GM19025 (cell line): ENCODE measurements around the gene VAV2.

ENCODE experiments used
- ATAC-seq: cut with Tn5 transposase; IDR thresholded peaks from one replicate; pipeline ENCODE4 v1.9.1; 2021; ENCODE audit warnings: mild to moderate bottlenecking, low read depth, moderate library complexity; ENCODE audit not compliant: unreplicated experiment

The VAV2 gene

GRCh38 chr9:134028575-134029247 is 36.6 kb upstream of the VAV2 start:
- ATAC-seq = no peak

- no peak for ATAC-seq
These were observed 36.0 kb upstream of the VAV2 start for GRCh38 chr9:134028076-134028475.

- ATAC-seq = no peak
These were observed 35.4 kb upstream of the VAV2 start for GRCh38 chr9:134027561-134027960.

- ATAC-seq = no peak
These were observed 34.9 kb upstream of the VAV2 start for GRCh38 chr9:134026981-134027380.

GRCh38 chr9:134026581-134026980 is 34.5 kb upstream of the VAV2 start:
- no peak for ATAC-seq

DNA sequence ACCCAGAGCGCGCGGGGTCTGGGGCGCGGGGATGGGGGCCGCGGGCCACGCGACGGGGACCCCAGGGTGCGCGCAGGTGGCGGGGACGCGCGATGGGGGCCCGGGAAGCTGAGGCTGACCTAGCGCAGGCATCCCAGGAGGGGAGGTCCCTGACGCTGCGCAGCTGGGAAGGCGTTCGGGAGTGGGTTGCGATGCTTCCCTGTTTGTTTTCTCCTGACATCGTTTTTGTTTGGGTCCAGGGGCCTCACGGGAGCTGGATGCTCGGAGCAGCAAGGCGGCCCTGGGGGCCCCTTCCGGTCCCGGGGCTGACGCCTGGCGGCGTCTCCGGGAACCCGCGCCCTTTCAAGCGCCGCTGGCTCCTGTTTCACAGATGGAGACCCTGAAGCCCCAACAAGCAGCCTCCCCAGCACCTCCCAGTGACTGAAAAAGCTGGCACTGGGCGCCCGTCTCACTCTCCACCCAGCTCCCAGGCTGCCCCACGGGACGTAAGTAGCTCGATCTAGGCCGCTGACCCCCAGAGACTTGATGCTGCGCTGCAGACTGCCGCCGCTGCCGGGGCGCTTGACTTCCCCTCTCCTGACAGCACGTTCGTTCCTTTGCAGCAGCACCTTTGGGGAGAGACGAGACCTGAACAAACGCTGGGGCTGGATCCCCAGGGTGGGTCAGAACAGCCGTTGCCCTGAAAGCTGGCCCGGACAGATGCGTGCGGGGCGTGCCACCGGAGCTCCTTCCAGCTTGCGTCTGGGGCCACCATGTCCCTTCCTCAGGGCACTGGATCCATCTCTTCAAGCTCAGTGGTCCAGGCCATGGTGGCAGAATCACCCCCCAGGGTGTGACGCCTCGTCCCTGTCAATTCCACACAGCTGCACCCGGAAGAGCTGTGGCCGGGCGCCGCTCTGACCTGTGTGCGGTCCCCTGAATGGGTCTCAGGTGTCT is 33.8 kb upstream of the VAV2 start:
- ATAC-seq = peak; percentile 30

DNA sequence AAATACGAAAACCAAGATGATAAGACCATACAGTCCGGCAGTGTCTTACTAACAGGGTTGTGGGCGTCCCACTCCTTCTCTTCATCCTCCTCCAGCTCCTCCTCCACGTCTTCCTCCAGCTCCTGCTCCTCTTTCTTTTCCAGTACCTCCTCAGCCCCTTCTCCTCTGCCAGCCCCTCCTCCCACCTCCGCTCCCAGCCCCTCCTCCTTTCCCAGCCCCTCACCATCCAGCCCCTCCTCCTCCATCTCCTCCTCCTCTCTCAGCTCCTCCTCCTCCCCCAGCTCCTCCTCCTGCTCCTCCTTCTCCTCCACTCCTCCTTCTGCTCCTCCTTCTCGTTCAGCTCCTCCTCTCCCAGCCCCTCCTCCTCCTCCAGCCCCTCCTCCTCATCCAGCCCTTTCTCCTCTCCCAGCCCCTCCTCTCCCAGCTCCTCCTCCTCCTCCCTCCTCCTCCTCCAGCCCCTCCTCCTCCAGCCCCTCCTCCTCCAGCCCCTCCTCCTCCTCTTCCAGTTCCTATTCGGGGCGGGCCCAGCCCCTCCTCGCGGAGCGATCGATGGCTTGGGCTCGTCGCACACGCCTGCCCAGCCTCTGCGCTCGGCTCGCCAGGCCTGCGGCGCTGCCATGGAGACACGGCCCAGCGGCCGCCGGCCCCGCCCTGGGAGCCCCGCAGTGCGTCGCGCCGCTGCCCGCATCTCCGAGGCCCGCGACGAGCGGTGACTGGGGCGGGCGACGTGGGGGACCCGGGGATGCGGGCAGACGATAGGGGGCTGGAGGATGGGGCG is 32.9 kb upstream of the VAV2 start, which contains the start of gene BRD3OS:
TSS of gene BRD3OS (plus strand) at position 654 of the 778 bp plus-strand sequence. CDS start 1,267 bp downstream, outside the sequence.
- ATAC-seq = peak; percentile 91

GRCh38 chr9:134024214-134024792 is 32.2 kb upstream of the VAV2 start:
- no peak for ATAC-seq

- no peak for ATAC-seq
These were observed 22.8 kb upstream of the VAV2 start for GRCh38 chr9:134014946-134015345.

DNA sequence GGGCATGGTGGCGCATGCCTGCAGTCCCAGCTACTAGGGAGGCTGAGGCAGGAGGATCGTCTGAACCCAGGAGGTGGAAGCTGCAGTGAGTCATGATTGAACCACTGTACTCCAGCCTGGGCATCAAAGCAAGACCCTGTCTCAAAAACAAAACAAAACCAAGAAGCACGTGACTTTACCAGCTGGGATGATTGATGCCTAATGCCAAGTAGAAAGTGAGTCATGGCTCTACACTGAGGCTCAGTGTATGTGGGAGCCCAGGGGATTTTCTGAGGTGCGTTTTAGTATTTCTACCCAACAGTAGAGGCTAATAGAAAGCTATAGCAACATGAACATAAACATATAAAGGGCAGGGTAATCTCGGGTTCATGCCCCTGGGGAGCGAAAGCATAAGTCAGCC is 19.3 kb upstream of the VAV2 start:
- ATAC-seq = no peak

- no peak for ATAC-seq
These were observed 18.4 kb upstream of the VAV2 start for GRCh38 chr9:134010310-134011173.

DNA sequence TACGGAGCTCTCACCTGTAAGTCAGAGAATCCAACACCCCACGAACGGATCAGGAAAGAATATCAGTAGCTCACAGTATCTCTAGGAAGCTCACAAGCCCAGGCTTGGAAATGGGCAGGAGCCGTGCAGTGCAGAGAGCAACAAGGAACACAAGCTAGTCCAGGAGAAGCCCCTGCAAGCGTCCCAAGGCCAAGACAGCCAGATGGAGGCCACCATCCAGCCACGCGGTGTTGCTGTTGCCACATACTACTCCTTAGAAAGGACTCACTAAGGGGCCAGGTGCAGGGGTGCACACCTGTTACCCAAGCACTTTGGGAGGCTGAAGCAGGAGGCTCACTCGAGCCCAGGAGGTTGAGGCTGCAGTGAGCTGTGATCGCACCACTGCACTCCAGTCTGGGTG is 15.4 kb upstream of the VAV2 start:
- no peak for ATAC-seq

DNA sequence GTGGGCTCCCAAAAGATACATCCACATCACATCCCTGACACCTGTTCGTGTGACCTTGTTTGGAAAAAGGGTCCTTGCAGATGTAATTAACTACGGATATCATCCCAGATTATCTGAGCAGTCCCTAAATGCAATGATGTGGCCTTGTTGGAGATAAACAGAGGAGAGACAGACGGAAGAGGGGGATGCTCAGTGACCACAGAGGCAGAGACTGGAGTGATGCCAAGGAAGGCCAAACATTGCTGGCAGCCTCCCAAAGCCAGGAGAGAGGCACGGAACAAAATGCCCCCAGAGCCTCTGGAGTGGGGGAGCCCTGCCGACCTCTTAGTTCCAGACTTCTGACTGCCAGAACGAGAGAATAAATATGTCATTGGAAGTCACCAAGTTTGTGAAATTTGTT is 15.0 kb upstream of the VAV2 start:
- no peak for ATAC-seq

DNA sequence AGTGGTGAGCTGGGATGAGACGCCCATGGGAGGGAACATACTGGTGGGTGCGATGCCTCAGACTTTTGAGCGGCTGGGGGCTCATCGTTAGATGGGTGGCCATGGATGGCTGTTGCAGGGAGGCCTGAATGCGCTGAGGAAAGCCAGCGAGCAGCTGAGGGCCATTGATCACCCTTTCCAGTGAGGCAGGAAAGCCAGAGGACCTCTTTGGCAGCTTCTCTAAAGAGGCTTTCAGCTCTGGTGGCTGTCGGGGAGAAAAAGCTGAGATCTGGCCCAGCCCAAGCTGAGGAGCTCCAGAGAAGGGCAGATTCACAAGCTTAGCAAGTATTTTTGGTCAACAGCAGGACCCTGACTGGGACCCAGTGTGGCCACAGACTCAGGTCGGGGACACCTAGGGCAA is 13.3 kb upstream of the VAV2 start:
- ATAC-seq = no peak

GRCh38 chr9:134004881-134005280 is 12.8 kb upstream of the VAV2 start:
- no peak for ATAC-seq

DNA sequence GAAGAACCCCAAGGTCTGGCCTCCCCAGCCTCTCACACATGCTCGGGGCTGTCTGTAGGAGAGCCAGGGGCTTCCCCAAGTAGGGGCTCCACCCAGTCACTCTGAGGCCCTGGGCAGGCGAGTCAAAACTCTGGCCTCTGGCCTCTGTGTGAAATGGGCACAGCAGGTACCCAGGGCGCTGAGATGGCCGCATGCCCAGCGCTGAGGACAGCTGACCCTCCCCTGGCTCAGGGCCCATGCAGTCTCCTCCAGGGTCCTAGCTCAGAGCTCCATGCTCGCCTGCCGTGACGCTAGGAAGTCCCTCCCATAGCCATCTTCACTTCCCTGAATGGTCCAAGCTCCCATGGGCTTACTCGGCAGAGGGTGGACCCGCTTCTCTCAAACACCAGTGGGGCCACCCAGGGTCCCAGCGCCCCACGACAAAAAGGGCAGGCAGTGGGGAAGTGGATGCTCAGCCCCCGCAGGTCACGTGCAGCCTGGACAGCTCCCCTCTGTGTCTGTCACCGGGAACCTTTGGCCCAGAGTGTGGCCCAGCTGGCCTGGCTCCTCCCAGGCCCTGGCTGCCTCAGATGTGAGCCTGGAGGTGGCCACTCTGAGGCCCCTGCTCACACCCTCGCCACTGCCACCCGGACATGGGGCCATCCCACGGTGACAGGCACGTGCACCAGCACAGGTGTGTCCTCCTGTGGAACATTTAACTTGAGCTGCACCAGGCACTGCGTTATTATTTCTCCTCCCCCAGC is 12.2 kb upstream of the VAV2 start:
- ATAC-seq = no peak

DNA sequence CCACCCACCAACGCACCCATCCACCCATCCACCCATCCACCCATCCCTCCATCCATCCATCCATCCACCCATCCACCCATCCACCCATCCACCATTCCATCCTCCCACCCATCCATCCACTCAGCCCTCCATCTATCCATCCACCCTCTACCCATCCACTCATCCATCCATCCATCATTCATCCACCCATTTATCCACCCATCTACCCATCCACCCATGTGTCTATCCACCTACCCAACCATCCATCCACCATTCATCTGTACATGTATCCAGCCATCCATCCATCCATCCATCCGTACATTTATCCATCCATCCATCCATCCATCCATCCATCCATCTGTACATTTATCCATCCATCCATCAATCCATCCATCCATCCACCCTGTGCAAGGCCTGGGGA is 11.1 kb upstream of the VAV2 start:
- ATAC-seq = no peak

DNA sequence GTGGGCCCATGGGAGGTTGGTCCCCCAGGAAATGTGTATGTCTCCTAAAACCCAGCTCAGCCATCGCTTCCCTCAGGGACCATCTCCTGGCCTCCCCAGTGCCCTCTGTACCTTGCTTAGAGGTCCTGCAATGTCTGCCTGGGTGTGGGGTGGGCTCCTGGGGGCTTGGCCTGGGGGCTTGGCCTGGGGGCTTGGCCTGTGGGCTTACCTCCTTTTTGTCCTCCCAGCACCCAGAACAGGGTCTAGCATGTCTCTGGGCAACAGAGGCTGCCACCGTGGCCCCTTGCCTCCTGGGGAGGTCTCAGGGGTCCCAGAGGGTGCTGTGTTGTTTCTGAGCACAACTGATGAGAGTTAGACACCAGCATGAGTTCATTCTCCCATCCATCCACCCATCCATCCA is 10.7 kb upstream of the VAV2 start:
- ATAC-seq = no peak

- no peak for ATAC-seq
These were observed 7.7 kb upstream of the VAV2 start for GRCh38 chr9:133999851-134000265.
